Upper lobe of left lung (tissue), 4 donors: ENCODE data around the gene PABPN1.

Experiments used
- CTCF ChIP-seq, 6 experiments: fragments of 450-650 bp in 4 of 6; fragments of 200-600 bp in 2 of 6; sonication (generic) in 2 of 6; IDR thresholded peaks; one replicate each; pipeline ENCODE4 v1.5.1; 2016 to 2019; ENCODE audit warnings: antibody characterized with exemption in 6 of 6
- EP300 ChIP-seq, 4 donors: sonication (generic); formaldehyde crosslinking; IDR thresholded peaks; one replicate each; pipeline ENCODE4 v1.5.1; 2017; ENCODE audit warnings: antibody characterized with exemption in 4 of 4, control low read depth in 2 of 4

GRCh38 chr14:23320584-23321571, at the start of gene PABPN1:
- TF ChIP-seq CTCF (IDR thresholded peaks at IDR 0.05) (peak in 1 of 6 experiments; percentile 10), EP300 (IDR thresholded peaks at IDR 0.05) (peak in 2 of 4 donors; percentile 3 to 12)
